Measurements from ENCODE around the gene KIAA1210. TPM values are rescaled to one million over a fixed set of nuclear protein-coding genes. Genes with fewer than 3 reads are reported as not detected.

Gene KIAA1210
- total RNA-seq, 1 donor from 2014 or later: not detected

DNA sequence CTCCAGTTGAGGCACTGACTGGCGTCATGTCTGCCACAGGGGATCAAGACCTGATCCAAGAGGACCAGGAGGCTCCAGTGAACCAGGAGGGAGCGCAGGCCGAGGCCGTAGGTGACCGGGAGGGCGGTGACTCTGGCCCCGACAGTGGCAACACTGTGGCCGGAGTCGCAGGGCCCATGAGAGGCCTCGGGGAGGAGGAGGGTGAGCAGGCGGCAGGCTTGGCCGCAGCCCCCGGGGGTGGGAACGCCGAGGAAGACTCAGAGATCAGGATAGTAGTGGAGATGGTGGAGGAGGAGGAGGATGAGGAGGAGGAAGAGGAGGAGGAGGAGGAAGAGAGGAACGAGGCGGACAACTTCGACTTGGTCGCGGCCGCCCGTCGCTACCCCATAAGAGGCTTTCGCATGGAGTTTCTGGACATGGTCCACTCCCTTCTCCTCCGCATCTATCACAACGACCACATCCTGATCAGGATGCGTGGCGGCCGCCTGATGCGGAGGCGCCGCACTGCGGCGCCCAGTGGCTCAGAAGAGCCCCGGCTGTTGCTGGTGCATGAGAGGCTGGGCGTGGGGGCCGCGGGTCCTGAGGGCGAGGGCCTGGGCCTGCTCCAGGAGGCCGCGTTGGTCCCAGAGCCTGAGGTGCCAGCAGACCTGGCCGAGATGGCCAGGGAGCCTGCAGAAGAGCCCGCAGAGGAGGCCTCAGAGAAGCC is 54.3 kb downstream of the KIAA1210 start:
- no peak for DNase-seq (ENCODE audit: low spot score, unreplicated experiment)
- no peaks in the 10 kb centered on the region for H3K36me3 Mint-ChIP-seq (ENCODE audit: insufficient read depth)
- no peak overlapping the region for H3K4me3 Mint-ChIP-seq (ENCODE audit: low read depth)
- H3K4me1 Mint-ChIP-seq (ENCODE audit: low read depth): no peaks in the 10 kb centered on the region
- no peaks in the 10 kb centered on the region for H3K27me3 Mint-ChIP-seq
- H3K9me3 Mint-ChIP-seq (ENCODE audit: low read depth): peaks cover 7% of the 10 kb centered on the region
- no peak overlapping the region for H3K27ac Mint-ChIP-seq
- no peak for TF ChIP-seq CTCF (IDR thresholded peaks at IDR 0.05; ENCODE audit: unreplicated experiment)

- no peak within 1 kb of the TSS for H3K4me3 Mint-ChIP-seq (ENCODE audit: low read depth)
- DNase-seq (ENCODE audit: low spot score, unreplicated experiment): no peak
- no peaks in the 10 kb centered on the region for H3K36me3 Mint-ChIP-seq (ENCODE audit: insufficient read depth)
- H3K27me3 Mint-ChIP-seq: no peaks in the 10 kb centered on the region
- H3K9me3 Mint-ChIP-seq (ENCODE audit: low read depth): peaks cover 7% of the 10 kb centered on the region
- TF ChIP-seq CTCF (IDR thresholded peaks at IDR 0.05; ENCODE audit: unreplicated experiment): no peak
- no peak within 1 kb of the TSS for H3K27ac Mint-ChIP-seq
- no peaks in the 10 kb centered on the region for H3K4me1 Mint-ChIP-seq (ENCODE audit: low read depth)
Observed at GRCh38 chrX:119072744-119073143, 54.9 kb downstream of the KIAA1210 start, which contains the start of gene CT47C1. Gene CT47C1, plus strand, starts transcription at chrX:119072993. Its CDS starts 233 bp downstream, at chrX:119073226.

DNA sequence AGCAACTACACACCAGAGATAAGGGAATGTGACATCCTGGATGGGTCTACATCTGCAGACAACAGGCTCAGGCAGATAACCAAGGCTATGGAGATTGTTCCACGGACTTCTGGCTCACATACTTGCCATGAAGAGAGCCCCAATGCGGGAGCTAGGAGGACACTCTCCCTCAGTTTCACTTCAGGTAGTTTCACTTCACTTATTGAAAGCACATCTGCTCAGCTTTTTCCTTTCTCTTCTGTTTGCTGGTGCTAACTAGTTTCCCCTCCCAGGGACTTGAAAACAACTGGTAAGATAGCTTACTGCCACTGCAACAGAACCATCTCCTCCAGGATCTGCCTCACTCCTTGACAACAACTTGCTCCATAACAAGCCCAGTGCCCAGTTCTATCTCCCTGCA is 56.2 kb downstream of the KIAA1210 start:
- Mint-ChIP-seq H3K9me3 (ENCODE audit: low read depth) (peaks cover 3% of the 10 kb centered on the region), H3K27me3 (no peaks in the 10 kb centered on the region), H3K36me3 (ENCODE audit: insufficient read depth) (no peaks in the 10 kb centered on the region), H3K27ac (no peak overlapping the region), H3K4me3 (ENCODE audit: low read depth) (no peak overlapping the region), H3K4me1 (ENCODE audit: low read depth) (no peaks in the 10 kb centered on the region)
- no peak for DNase-seq (ENCODE audit: low spot score, unreplicated experiment)
- TF ChIP-seq CTCF (IDR thresholded peaks at IDR 0.05; ENCODE audit: unreplicated experiment): no peak

- H3K4me1 Mint-ChIP-seq (ENCODE audit: low read depth): no peaks in the 10 kb centered on the region
- no peak for DNase-seq (ENCODE audit: low spot score, unreplicated experiment)
- H3K27me3 Mint-ChIP-seq: no peaks in the 10 kb centered on the region
- TF ChIP-seq CTCF (IDR thresholded peaks at IDR 0.05; ENCODE audit: unreplicated experiment): no peak
- H3K36me3 Mint-ChIP-seq (ENCODE audit: insufficient read depth): no peaks in the 10 kb centered on the region
- no peak overlapping the region for H3K27ac Mint-ChIP-seq
- H3K4me3 Mint-ChIP-seq (ENCODE audit: low read depth): no peak overlapping the region
- peaks cover 3% of the 10 kb centered on the region for H3K9me3 Mint-ChIP-seq (ENCODE audit: low read depth)
Observed at GRCh38 chrX:119069762-119070161, 57.9 kb downstream of the KIAA1210 start.

- Mint-ChIP-seq H3K4me3 (ENCODE audit: low read depth) (no peak overlapping the region), H3K27ac (no peak overlapping the region), H3K27me3 (no peaks in the 10 kb centered on the region), H3K36me3 (ENCODE audit: insufficient read depth) (no peaks in the 10 kb centered on the region), H3K9me3 (ENCODE audit: low read depth) (peaks cover 4% of the 10 kb centered on the region), H3K4me1 (ENCODE audit: low read depth) (no peaks in the 10 kb centered on the region)
- DNase-seq (ENCODE audit: low spot score, unreplicated experiment): no peak
- no peak for TF ChIP-seq CTCF (IDR thresholded peaks at IDR 0.05; ENCODE audit: unreplicated experiment)
Observed at GRCh38 chrX:119069128-119069527, 58.5 kb downstream of the KIAA1210 start.

All from progenitor cell of endocrine pancreas (in vitro differentiated cells).